Mucosa of gallbladder (tissue), 1 donor: ENCODE data around the gene SKIDA1. TPM values are rescaled to one million over a fixed set of nuclear protein-coding genes. Genes with fewer than 3 reads are reported as not detected.

ENCODE experiments used
- DNase-seq: peaks from one replicate; pipeline ENCODE4 v3.0.0-alpha.2; 2020; ENCODE audit warnings: low spot score
- total RNA-seq: library from RNA; stranded (reverse); gene quantifications from one replicate; pipeline ENCODE4 v1.2.1, GENCODE V29; 2021
- donor health status: DM: no; HTN: no; CAD: no.

Gene SKIDA1
- total RNA-seq, 1 donor from 2014 or later, result 1.2 TPM

- DNase-seq, result no peak
These were observed 8.1 kb downstream of the SKIDA1 start for GRCh38 chr10:21517134-21518031.

DNA sequence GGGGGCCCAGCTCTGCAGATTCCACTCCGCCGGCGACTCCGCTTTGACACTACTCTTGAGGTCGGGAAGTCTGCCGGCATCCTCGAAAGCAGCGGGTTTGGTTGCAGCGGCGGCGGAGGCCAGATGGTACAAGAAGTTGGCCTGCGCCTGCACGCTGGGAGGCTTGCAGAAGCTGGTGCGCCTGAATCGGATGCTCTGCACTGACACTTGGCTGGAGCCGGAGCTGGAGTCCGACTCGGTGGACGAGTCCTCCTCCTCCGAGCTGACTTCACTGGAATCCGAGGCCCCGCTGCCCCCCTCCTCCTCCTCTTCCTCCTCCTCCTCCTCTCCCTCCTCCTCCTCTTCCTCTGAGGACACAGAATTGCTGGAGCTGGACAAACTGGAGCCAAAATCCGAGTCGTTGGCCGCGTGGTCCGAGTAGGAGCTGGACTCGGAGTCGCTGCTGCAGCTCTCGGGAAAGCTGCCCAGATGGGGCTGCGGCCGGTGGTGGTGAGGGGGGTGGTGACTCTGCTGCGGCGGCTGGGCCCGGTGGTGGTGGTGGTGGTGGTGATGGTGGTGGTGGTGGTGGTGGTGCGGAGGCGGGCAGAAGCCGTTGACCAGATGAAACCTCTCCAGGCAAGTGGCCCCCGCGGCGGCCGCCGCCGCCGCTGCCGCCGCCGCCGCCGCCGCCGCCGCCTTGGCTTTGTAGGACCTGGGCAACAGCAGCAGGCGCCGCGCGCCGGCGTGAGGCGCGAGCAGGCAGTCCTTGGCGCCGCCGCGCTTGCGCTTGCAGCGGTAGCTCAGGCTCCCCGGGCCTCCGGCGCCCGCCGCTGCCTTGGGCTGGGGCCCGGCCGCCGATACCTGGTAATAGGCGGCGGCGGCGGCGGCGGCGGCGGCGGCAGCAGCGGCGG, 9.0 kb downstream of the SKIDA1 start:
- no peak for DNase-seq

DNA sequence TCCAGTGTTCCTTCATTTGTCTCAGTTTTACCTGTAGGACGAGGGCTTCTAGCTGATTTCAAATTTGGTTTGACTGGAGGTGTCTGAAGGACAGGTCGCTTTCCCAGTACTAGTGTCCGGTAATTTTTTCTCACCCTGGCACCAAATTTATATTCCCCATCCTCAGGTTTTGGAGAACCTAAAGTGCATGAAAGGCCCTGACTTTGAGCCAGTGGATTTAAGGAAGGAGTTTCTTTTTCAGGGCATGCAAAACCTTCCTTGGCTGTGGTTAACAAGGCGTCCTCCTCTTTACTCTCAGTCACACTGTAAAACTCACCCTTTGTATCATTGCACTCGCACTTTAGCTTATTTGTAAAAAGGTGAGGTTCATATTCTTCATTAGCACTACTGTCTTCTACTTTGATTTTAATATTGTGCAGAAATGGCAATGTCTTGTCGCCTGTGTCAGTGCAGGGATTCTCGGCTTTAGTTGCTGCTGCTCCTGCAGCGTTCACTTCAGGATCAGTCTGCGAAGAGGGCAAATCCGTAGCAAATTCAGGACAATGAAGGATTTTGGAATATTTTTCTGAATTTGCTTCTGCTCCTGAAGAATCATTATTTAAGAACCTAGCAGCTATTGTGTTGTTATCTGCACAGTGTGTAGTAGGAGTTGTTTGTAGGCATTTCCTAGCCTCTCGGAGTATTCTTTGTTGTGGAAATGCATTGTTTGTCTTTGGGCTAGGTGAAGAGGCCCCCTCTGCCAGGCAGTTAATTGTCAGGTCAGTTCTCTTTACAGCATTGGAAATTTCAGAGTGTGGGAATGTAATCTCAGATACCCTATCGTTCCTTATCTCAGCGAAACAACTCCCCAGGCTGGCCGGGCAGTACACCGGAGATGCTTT, 9.9 kb downstream of the SKIDA1 start:
- no peak for DNase-seq

DNA sequence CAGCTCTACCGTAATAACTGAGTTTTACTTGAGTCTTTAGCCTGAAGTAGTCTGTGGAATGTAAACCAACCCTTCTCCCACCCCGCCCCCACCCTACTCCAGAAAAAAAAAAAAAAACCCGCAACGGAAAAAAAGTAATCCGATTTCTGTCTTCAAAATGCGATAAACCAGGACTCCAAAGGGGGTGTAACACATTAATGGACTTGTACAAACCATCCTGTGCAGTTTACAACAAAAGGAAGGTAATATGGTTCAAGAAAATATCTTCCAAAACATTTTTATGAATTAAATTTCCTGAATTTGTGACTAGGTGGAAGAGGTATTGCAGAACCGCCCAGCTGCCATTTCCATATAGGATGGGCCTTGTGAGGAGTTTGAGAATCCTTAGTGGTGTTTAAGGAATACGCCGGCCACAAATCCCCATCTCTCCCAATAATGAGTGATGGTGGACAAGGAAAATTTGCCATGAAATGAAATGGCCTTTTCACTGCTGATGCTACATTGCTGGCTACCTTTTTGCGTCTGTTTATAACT, 10.6 kb downstream of the SKIDA1 start:
- DNase-seq, result no peak

- DNase-seq, result no peak
These were observed 11.2 kb downstream of the SKIDA1 start for GRCh38 chr10:21514129-21514817.

GRCh38 chr10:21513405-21513788, 12.1 kb downstream of the SKIDA1 start:
- DNase-seq, result no peak

DNA sequence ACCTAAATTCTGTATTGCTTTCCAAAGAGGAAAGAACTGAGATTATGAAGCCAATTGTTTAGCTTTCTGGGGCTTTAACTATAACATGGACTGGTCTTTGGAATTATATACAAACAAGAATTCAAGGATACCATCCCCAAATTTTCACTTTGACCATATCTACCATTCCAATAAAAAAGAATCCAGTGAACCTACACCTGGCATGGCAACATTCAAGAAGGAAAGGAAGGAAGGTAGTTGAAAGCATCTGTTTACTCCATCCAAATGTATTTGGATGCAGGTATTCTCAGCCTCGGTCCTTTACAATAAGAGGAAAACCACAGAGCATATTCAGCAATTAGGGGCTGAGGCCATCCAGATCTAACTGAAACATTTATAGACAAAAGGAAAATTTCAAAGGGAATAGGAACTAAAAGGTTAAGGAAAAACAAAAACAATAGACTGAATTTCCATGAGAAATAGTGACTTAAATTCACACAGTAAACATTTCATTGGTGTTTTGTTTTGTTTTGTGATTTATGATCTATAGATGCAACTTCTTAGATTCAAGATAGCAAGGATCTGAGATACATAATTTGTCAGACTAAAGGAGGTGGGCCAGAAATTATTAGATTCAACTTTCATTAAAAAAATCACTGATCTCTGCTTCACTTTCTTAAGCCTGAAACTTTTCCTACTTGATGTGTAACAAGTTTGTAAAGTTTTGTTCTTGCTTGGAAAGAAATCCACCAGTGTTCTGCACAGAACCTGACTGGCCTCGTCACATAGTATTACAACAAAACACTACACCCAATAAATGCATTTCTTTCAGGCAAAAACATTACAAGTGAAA, 12.7 kb downstream of the SKIDA1 start:
- DNase-seq, result no peak

DNA sequence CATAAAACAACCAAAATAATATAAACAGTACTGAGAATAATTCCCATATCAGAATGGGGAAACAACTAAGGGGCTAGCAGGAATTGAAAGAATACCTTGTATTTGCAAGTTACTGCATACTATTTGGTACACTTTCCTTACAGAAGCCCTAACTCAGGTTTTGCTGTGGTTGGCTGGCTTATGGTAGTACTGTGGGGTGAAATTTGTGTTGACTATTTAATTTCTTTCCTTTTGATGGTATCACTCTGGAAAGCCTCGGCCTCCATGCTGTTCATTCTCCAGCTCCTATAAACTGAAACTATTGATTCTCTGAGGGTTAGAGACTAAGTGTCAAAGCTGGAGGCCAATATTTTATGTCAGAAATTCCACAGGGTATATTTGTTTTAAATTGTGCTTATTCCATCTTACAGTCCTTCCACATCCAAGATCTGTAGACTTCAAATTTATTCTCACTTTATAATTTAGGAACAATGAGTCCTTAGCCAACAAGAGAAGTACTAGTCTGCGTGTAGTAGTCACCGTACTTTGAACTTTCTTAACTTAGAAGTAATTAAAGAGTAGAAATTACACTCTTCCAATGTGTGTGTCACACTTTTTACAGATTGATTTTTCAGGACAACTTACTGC, 13.4 kb downstream of the SKIDA1 start:
- no peak for DNase-seq

DNA sequence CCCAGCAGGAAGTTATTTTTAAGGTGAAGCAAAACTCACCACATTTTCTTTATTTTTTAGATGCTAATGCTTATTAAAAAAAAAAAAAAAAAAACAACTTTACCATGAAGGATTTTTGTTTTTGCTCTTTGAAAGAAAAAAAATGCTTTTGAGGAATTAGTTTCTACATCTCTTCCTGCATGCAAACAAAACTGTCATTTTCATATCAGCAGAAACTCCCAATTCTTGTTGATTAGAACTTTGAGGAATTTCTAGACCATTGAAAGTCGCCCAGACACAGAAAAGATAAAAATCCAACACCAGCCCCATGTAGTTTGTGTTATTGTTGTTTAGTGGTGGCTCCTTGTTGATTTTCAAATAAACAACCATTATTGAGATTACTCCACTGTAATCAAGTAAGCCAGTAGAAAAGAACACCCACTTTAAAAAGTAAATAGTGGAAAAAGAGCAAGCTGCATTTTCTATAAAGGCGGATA, 14.3 kb downstream of the SKIDA1 start:
- DNase-seq, result no peak

GRCh38 chr10:21510241-21511094, 15.0 kb downstream of the SKIDA1 start:
- DNase-seq, result no peak

DNA sequence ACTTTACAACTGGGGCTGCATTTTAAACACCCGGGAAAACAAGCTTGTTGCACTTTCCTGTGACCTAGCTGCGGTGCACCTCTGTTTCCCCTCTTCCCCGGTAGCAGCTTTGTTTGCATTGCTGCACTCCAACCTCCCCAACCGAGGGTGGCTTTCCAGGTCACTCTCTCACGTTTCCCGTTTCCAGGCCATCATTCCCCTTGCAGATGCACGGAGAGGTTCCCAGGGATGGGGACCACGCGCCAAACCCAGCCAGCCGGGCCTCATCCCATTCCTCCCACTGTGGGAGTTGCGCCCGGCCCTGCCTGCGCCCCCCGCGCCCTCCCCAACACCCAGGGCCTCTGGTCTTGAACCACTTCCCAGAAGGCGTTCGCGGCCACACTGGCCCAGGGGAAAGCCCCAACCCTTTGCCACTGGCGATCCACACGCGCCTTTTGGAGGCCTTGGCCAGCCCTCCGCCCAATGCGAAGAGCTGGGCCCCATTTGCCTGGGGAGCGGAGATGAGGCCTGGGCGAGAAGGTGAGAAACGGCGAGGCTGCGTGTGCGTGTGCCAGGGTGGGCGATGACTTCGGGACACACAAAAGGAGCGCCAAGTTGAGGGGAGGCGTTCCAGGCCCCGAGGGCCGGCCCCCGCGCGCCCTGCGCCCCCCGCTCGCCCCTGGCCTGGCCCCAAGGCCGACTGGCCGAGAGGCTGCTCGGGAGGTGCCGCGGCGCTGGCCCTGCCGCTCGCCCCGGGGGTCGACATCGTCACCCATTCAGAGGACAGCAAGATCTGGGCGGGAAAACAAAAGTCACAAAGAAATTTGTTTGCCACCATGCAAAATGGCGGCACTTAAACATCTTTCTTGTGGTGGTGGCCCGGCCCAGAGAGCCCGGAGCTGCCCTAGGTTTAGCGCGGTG, 15.9 kb downstream of the SKIDA1 start:
- DNase-seq, result no peak

DNA sequence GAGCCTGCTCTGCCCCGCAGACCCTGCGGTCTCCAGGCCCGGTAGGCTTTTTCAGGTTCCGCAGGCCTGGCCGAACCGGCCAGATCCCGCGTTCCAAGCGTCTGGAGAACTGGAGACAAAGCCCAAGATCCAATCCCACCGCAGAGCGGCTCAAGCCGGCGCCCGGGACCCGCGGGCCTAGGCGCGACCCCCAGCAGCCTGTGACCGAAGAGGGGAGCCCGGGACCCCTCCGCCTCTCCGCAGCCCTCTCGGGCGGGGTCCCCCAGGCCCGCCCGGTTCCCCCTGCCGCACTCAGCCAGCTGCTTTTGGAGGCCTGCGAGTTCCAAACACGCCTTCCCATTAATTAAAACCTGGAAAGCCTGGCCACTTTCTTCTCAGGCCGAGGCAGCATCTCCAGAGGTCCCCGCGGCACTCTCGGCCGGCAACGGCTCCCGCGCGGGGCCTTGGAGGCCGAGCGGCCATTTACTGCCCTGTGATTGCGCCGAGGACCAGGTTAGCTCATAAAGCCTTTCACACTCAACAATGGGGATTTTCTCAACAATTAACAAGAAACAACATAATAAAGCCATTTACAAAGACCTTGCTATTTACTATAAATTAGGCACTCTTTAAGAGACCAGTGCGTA, 16.7 kb downstream of the SKIDA1 start:
- no peak for DNase-seq

- no peak for DNase-seq
These were observed 18.3 kb downstream of the SKIDA1 start for GRCh38 chr10:21507150-21507549.

DNA sequence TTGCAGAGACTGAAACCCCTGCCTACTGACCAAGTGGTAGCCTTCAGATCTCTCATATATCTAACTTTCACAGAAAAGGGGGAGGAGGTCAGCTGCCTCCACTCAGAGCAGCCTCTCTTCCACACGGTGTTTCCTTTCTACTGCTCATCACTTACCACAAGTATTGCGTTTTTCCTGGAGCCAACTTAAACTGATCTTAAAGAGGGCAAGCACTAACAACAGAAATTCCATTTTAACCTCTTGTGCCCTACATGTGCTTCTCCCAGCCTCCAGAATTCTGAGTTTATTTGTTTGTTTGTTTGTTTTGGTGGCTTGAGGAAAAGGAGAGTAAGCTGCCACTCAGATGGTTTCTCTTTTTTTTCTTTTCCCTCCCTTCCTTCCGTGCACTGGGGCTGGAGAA, 19.1 kb downstream of the SKIDA1 start:
- no peak for DNase-seq

GRCh38 chr10:21505711-21506278, 19.7 kb downstream of the SKIDA1 start:
- no peak for DNase-seq

- DNase-seq, result no peak
These were observed 21.9 kb downstream of the SKIDA1 start for GRCh38 chr10:21503542-21503941.

- DNase-seq, result no peak
These were observed 23.1 kb downstream of the SKIDA1 start for GRCh38 chr10:21502348-21502740.
